ENCODE results near the gene CEACAM21.
A peak's percentile ranks its signal among the peaks of the same experiment; 100 is the strongest.

Gene CEACAM21

DNA sequence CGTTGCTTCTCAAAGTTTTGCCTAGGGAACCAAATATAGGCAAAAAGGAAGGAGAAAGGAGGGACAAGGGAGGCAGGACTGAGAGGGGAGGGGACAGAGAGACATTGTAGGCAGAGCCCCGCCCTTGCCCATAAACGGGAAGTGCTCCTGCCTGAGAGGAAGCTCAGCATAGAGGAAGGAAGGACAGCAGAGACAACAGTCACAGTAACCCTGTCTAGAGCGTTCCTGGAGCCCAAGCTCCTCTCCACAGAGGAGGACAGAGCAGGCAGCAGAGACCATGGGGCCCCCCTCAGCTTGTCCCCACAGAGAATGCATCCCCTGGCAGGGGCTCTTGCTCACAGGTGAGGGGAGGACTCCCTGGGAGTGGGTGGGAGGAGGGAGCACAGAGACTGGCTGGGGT, at the start of gene CEACAM21:
CEACAM21 (plus strand) TSS at position 169 of the 400 bp plus-strand sequence; CDS start at position 278, 109 bp downstream.
- DNase-seq: peak; percentile 39

DNA sequence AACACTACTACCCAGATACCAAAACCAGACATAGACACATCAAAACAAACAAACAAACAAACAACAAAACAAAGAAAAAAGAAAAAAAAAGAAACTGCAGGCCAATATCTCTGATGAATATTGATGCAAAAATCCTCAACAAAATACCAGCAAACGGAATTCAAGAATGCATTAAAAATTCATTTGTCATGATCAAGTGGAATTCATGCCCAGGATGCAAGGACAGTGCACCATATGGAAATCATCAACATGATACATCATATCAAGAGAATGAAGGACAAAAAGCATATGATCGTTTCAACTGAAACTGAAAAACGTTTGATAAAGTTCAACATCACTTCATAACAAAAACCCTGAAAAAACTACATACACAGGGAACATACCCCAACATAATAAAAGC, 48.9 kb upstream of the CEACAM21 start:
- DNase-seq: no peak

DNA sequence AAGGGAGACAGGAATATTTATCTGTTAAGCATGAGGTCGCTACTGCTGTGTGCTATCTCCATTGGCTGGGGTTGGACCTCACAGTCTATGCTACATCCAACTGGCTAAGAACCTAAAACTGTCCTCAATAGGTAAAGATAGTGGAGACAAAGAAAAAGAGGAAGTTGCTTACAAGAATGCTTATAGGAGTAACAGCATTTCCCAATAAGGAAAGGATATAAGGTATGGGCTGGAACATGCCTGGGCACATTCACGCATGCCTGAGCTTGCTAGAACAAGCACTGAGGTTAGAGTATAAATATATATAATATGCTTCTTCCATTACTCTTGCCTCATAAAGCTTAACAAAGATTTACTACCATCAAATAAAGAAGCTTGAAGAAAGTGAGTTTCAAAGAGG, 47.9 kb upstream of the CEACAM21 start:
- DNase-seq: no peak

DNA sequence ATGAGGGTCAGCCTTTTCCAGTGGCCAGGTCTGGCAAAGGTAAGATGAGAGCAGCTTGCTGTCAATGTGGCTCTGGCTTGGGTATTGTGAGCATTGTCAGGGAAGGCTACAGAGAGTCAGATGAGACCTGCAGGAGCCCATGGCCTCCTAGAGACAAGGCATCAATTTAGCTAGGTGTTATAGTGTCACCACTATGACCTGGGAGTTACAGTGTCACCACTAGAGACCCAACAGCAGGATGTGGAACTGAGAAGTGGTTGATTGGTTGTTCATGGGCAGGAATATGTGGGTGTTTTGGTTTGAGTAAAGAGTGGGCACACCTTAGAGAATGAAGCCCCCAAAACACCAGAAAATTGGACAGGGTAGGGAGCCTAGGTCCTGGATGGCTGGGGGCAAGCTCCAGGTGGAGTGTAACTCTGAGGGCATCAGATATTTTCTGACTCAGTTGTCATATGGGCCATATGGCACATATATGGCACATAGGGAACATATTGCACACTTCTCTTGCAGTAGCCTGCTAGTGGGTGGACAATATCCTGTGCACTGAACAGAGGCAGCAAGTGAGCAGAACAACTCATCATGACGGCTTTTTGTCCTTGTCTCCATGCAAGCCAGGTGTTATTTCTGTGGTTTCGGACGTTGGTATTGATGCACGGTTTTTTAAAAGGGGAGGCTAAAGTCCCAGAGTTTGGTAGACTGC, 46.3 kb upstream of the CEACAM21 start:
- DNase-seq: no peak

DNA sequence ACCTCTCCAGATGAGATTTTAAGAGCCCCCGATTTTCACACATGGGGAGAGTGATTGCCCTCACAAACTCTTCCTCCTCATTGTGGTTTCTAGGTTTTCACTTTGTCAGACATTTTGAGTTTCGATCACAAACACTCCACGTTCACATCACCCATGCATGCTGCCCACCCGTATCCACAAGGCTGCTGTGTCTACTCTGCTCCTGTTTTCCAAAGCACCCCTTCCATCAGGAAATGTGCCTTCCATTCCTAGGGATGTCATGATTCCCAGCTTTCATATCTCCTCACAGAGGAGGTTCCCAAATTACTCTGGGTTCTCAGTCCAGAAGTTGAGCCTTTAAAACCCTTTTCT, 45.8 kb upstream of the CEACAM21 start:
- no peak for DNase-seq

DNA sequence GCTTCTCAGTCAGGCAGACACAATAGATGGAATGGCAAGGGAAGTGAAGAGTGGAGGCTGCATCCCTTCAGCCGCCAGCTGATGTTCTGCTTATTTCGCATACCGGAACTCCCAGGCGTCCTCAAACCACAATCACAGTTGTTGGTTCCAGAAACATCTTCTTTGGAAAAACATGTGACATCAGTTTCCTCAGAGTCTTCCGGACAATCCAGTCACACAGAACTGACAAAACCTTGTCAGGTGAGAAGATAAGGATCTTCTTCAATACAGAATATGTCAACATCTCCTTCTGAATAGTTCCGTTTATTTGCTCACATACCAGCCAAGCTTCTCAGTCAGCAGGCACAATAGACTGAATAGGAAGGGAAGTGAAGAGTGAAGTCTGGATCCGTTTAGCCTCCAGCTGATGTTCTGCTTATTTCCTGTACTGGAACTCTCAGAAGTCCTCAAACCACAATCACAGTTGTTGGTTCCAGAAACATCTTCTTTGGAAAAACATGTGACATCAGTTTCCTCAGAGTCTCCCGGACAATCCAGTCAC, 45.1 kb upstream of the CEACAM21 start:
- no peak for DNase-seq

DNA sequence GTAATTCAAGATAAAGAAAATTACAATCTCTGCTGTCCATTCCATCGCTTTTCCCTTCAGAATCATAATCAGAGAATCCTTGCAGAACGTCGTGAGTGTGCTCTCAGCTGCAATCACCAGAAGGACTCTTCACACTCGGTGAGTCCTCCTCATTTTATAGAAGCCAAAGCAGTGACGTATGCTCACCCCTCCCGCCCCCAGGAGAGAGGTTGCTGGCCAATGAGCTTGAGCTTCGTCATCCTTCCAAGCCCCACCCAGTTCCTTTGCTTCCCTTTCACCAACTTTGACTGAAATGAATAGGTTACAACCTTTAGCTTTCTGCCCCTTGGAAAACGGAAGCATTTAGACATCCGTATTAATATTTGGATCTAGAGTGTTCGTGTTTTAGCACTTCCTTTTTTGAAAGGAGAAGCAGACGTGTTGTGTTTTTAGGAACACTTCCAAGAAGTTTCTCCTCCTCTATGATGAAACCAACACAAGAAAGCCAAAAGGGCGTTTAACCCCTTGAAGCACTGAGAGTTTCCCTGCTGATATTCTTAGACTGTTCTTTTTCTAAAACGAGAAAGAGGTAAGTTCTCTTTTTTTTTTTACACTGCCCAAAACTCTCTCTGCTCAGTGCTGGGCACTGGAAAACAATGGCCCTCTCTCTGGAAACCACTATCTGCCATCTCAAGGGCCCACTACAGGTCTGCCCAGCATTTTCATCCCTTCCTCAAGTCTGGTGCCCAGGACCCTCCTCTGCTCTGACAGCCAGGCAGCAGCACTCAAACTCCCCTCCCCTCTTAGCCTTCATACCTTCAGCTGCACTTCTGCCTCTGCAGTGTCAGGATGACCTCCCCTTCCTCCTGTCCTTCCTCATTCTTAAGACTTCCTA, 44.3 kb upstream of the CEACAM21 start:
- DNase-seq: peak; percentile 81

DNA sequence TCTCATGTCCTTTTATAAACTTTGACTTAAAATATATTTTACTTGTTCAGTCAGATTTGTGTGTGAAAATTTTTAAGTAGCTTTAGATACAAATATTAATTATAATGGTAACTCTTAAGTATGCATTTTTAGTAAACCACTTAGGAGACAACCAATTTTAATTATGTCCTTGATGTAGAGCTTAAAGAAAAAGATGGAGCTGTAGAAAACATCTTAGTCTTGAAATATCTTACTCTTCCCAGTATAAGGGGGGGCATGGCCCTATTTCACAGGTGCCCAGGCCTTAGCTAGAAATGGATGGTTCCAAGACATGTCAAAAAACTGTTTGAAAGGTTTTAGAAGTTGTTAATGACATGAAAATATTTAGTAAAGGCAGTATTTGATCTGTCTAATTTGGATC, 43.4 kb upstream of the CEACAM21 start:
- DNase-seq: no peak

DNA sequence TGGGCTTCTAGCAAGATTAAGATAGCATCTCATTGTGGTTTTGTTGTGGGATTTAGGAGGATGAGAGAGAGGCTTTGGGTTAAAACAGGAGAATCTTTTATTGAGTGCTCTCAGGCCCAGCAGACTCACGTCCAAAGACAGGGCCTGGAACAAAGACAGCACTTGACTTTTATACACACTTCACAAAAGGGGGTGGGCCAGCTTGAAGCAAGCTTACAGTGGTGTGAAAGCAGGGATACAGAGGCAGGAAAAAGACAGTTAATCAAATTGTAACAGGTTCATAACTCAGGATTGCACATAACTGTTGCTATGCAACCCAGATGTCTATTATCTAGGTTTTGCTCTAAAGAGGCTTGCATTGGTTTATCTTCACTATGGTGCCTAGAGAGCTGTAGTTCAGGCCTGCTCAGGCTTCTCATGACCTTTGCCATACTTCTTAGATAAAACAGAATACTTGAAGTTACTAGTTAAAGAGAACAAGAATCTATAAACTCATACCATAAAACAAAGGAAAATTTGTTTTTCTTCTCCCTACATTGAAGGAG, 42.2 kb upstream of the CEACAM21 start:
- DNase-seq: no peak

DNA sequence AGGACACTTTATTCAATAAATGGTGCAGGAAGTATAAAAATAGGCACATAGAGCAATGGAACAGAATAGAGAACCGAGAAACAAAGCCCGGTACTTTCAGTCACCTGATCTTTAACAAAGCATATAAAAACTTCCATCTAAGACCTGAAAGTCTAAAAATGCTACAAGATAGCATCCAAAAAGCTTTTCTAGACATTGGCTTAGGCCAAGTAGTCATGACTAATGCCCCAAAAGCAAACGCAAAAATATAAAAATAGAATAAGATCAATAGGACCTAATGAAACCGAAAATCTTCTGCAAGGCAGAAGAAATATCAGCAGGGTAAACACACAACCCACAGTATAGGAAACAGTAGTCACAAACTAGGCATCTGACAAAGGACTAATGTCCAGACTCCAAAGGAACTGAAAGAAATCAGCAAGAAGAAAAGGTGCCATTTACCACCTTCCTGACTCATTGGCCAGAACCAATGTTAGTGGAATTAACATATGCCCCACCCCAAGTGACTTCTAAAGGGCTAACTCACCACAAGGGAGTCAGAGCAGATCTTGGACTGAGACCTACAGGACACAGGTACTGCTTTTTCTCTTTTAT, 40.8 kb upstream of the CEACAM21 start:
- no peak for DNase-seq

DNA sequence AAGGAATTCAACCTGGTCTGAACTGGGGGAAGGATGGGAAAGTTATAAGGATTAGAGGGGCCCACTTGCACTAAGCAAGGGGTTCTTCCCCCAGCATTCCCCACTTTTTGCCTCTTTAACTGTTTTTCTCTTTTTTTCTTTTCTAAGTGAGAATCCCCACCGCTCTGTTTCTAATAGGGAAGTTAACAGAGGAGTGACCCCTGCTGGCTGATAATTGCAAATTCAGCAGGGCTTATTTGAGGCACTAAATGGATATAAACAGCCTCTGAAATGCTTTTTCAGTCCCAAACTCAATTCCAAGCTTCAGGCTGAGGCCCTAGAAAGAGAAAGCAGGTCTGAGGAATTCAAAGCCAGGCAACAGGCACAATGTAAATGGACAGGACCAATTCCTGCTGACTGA, 38.2 kb upstream of the CEACAM21 start:
- DNase-seq: no peak

DNA sequence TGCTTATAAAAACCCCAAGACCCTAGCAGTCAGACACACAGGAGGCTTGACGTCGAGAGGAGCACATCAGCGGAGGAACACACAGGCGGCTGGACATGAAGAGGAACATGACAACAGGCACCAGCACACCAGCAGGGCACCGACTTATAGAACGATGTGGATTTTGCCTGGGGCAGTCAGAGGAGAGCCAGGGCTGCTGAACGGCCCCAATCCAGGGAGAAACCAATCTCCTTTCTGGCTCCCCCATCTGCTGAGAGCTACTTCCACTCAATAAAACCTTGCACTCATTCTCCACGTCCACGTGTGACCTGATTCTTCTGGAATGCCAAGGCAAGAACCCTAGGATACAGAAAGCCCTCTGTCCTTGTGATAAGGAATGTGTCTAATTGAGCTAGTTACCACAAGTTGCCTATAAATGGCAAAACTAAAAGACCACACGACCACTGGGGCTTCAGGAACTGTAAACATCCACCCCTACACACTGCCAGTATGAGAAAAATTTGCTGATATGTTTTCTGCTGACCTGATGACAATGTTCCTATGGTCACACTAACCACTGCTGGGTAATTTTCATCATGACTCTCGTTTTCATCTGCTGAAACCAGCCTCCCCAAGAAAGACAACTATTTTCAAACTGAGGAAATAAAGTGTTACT, 35.8 kb upstream of the CEACAM21 start:
- DNase-seq: no peak

DNA sequence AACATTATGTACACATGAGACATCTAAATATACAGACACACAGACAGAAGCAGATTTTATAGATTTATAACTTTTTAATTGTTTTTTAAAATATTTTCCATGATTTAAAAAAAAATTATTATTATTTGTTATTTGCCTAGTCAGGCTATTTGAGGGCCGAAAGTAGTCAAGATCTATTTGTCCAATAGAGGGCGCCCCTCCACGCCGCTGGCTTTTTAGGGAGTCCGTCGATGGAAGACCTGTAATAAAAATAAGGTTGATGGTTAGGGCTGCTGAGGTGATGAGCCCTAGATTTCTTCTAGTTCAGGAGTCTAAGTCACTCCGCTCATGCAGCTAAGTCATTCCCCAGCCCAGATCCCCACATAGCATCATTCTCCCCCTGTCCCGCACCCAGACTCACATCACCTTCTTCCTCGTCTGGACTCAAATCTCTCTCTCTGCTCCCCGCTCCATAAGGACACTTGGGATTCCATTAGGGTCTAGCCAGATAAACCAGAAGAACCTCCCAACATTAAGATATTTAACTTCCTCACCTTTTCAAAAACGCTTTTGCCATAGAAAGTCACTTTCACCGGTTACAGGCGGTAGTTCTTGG, 33.9 kb upstream of the CEACAM21 start:
- peak; percentile 83 for DNase-seq

DNA sequence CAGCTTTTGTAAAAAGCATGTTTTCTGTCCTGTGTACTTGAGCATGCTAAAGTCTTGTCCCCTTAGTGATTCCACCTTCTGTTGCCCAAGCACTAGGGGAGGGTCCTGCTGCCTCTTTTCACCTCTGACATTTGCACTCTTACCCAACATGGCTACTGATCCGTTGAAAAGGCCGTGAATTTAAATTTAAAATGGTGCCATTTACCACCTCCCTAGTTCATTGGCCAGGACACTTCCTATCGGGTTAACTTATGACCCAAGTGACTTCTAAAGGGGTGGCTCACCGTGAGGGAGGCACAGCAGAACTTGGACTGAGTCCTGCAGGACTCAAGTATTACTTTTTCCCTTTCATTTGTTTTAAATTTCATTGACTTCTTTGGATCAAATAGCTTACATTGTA, 33.3 kb upstream of the CEACAM21 start:
- no peak for DNase-seq

DNA sequence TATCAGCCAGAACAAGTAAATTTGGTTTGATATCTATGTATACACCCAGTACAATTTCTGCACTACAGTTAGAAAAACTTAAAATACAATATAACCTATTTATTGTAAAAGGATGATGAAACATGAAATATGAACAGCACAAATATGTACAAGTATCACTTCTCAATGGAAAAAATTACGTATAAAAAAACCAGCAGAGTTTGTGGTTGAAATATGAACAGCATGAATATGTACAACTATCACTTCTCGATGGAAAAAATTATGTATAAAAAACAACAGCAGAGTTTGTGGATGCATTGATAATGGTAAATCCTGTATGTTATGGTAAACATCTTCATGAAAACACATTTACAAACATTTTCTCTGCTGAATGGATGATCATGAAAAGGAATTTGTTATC, 32.4 kb upstream of the CEACAM21 start:
- no peak for DNase-seq

DNA sequence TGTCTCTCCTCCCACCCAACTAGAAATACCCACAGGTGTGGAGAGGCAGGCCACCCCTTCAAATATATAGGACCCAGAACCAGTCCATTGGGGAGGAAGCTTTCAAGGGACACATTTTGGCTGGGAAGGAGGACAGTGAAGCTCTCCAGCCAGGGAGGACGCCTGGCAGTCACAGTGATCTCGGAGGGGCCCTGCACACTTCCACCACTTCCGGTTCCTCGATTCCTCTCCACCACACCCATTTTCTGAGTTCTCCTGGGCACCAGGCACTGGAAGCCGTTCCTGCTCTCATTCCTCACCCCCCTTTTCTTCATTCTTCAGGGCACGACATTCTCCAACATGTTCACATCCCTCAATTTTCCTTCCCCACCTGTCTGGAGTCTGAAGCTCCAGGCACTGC, 30.4 kb upstream of the CEACAM21 start:
- DNase-seq: no peak

DNA sequence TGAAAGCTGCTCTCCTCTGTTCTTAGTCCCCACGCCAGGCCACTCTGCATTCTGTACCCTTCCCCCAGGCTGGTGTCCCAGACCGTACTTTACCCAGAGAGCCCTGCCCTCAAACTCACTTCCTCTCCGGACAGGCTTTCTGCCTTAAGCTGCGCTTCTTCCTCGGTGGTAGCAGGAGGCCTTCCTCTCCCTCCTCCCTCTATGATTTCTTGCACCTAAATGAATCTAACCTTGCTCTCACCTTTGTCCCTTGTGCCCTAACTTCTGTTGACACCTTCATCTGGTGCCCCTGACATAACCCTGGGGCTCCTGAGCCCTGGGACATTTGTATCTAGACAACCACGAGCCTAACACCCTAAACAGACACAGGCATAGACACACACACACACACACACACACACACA, 29.6 kb upstream of the CEACAM21 start:
- peak; percentile 37 for DNase-seq

DNA sequence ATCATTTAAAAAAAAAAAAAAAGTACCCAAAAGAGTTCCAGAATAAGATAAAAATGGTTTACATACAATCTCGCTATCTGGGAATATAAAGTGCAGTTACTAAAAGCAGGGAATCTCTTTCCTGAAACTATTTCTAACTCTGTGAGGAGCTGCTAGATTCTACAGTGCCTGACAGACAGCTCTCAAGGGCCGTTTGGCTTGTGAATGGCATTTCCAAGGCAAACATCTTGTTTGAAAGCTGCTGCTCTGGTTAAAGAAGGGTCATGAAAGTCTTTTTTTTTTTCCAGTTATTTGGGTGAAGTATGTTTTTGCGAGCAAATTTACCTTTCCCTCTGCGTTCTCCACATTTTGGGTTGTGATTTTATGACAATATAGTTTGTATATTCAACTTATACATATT, 29.0 kb upstream of the CEACAM21 start:
- no peak for DNase-seq

DNA sequence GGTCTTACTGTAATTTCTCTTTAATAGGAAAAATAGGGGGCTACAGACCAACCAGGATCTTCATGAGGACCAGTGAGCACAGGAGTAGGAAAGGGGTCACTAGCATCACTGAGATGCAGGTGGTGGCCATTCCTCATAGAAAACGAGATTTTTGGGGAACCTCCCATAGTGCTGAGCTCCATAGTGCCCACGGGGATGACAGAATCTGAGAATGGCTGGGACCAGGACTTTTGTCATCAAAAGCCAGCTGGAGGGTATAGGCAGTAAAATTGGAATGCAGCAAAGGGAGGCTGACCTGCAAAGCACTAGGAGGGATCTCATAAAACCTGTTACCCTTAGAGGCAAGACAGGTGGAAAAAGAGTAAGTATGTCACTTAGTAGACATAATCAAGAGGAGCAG, 28.4 kb upstream of the CEACAM21 start:
- DNase-seq: no peak

DNA sequence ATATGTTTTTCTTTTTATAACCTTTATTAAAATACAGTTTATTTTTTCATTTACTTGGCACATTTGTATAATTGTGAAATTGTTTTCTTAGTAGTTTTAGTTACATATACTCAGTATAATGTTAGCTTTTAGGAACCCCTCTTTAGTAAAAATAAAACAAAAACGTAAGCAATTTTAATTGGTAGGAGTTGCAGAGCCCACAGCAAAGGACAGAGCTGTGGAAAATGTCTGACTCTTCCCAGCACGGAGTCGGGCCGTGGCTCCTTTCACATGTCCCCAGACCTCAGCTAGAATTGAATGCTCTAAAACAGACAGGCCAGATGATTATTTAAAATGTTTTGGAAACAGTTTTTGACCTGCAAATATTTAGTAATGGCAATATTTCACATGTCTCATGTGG, 27.9 kb upstream of the CEACAM21 start:
- DNase-seq: no peak

DNA sequence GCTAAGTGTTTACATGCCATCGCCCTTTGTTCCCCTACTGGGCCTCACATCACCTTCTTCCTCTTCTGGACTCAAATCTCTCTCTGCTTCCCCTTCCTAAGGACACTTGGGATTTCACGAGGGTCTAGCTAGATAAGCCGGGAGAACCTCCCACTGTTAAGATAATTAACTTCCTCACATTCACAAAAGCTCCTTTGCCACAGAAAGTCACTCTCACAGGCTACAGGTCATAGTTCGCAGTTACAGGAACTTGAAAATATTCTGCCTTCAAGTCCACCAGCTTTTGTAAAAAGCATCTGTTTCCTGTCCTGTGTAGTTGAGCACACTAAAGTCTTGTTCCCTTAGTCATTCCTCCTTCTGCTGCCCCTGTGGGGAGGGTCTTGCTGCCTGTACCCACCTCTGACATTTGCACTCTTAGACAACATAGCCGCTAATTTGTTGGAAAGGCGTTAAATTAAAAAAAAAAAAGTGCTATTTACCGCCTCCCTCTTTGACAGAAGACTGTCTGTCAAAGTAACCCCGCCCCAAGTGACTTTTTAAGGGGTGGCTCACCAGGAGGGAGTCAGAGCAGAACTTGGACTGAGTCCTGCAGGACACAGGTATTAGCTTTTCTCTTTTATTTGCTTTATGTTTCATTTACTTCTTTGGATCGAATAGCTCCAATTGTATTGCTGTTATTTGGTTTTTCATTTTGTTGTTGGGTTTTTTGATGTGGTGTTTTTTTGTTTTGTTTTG, 26.8 kb upstream of the CEACAM21 start:
- peak; percentile 74 for DNase-seq

DNA sequence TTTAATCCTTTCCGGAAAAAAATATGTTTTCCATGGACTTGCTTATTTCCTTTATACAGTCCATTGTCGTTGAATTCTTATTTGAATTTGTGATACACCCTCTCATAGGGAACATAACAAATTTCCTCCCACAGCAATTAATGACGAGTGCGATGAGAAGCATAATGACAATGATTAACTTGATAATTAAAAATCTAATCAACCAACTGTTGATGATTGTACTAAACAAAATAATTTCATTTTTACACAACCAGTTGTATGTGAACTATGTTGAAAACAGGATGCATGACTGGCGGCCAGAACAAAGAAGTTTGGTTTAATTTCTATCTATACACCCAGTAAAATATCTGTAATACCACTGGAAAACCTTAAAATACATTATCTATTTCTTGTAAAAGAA, 26.1 kb upstream of the CEACAM21 start:
- no peak for DNase-seq

Data from activated gamma-delta T cell treated with Interleukin-2 at 50 U/mL for 16 hours (primary cell).